Gastroesophageal sphincter (tissue), 4 donors: ENCODE results near the gene GM2A. TPM values are rescaled to one million over a fixed set of nuclear protein-coding genes. Genes with fewer than 3 reads are reported as not detected.

Source experiments
- ATAC-seq: fragments of 150-250 bp; one replicate; pipeline ENCODE4 v1.9.1; 2016; ENCODE audit warnings: mild to moderate bottlenecking, moderate library complexity
- H3K27ac ChIP-seq, 4 donors: fragments of 200-600 bp; sonication (generic) in 3 of 4; 1 replicate in 3 of 4; 2 replicates in 1 of 4; pipeline ENCODE4 v1.5.1; 2016 to 2019
- H3K27me3 ChIP-seq: fragments of 200-600 bp; sonication (generic); one replicate; pipeline ENCODE4 v1.5.1; 2019
- H3K36me3 ChIP-seq, 2 donors: fragments of 200-600 bp; sonication (generic); one replicate each; pipeline ENCODE4 v1.5.1; 2019; ENCODE audit warnings: control low read depth in 1 of 2
- H3K4me1 ChIP-seq, 3 donors: fragments of 200-600 bp; sonication (generic); 1 replicate in 2 of 3; 2 replicates in 1 of 3; pipeline ENCODE4 v1.5.1; 2016 to 2019; ENCODE audit warnings: control low read depth in 2 of 3
- H3K4me3 ChIP-seq, 2 donors: fragments of 200-600 bp; sonication (generic); one replicate each; pipeline ENCODE4 v1.5.1; 2019; ENCODE audit warnings: mild to moderate bottlenecking in 1 of 2, moderate library complexity in 1 of 2
- H3K9me3 ChIP-seq, 3 donors: fragments of 200-600 bp; sonication (generic); one replicate each; pipeline ENCODE4 v1.5.1; 2017 to 2019; ENCODE audit warnings: control low read depth in 2 of 3
- CTCF ChIP-seq, 4 experiments: fragments of 200-600 bp in 2 of 4; fragments of 450-650 bp in 2 of 4; sonication (generic) in 1 of 4; IDR thresholded peaks; one replicate each; pipeline ENCODE4 v1.5.1; 2017 to 2019; ENCODE audit warnings: antibody characterized with exemption in 4 of 4, mild to moderate bottlenecking in 2 of 4, moderate library complexity in 2 of 4
- EP300 ChIP-seq: sonication (generic); formaldehyde crosslinking; IDR thresholded peaks from one replicate; pipeline ENCODE4 v1.6.1; 2017; ENCODE audit warnings: antibody characterized with exemption, mild to moderate bottlenecking
- POLR2A ChIP-seq, 2 donors: fragments of 450-650 bp; IDR thresholded peaks; one replicate each; pipeline ENCODE4 v1.6.1; 2017; ENCODE audit warnings: antibody characterized with exemption in 2 of 2, mild to moderate bottlenecking in 2 of 2, moderate library complexity in 1 of 2
- POLR2AphosphoS5 ChIP-seq: sonication (generic); formaldehyde crosslinking; IDR thresholded peaks from one replicate; pipeline ENCODE4 v1.6.1; 2017; ENCODE audit warnings: antibody characterized with exemption
- WGBS, 2 donors: methylation state at CpG; one replicate each; pipeline ENCODE4 v1.1.5; 2018; ENCODE audit warnings: low coverage in 1 of 2; 5-methylcytosine and 5-hydroxymethylcytosine counted together
- total RNA-seq, 4 donors: library from RNA; depleted of rRNA; stranded (reverse); fragments of >200 nt; gene quantifications; one replicate each; pipeline ENCODE4 v1.1.0, GENCODE V29; 2016

The GM2A gene
- total RNA-seq, 4 donors from 2014 or later, result 23.3 to 37.2 (median 29.1) TPM

DNA sequence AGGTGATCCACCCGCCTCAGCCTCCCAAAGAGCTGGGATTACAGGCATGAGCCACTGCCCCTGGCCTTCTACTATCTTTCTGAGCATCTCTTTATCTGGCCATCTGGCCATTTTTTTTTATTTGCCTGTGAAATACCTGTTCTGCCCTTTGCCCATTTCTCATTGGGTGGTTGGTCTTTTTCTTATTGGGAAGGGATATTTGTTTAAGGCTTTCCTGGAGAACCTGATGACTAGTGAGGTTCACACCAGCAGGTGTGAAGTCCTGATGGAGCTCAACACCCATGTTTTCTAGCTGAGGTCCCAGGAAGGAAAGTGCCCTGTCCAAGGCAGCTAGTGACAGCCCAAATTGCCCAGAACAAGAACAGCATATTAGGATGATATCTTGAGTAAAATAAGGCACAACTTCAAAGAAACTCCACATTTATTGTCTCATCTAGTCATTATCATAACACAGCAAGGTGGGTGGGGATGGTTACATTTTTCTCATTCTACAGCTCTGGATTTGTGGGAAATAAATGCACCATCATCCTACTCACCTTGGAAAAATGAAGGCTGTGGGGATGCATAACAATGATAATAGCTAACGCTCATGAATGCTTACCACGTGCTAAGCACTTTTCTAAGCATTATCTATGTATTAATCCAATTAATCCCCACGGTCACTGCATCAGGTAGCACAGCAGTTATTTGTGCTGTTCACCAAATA is 30.3 kb downstream of the GM2A start:
- no peaks in the 10 kb centered on the region for H3K4me1 ChIP-seq
- ATAC-seq, result no peak
- H3K27me3 ChIP-seq, result no peaks in the 10 kb centered on the region
- no peaks in the 10 kb centered on the region for H3K9me3 ChIP-seq
- WGBS, 2 donors, result 62 to 72% methylated on average over 3 of the region's 4 CpGs
- no peak overlapping the region for H3K4me3 ChIP-seq
- no peaks in the 10 kb centered on the region for H3K36me3 ChIP-seq
- no peak overlapping the region for H3K27ac ChIP-seq
- TF ChIP-seq POLR2A (IDR thresholded peaks at IDR 0.05), result no peak
- no peak for TF ChIP-seq POLR2AphosphoS5
- TF ChIP-seq EP300, result no peak
- no peak for TF ChIP-seq CTCF (IDR thresholded peaks at IDR 0.05)

- H3K36me3 ChIP-seq, result no peaks in the 10 kb centered on the region
- H3K4me1 ChIP-seq, result no peaks in the 10 kb centered on the region
- H3K27ac ChIP-seq, result no peak overlapping the region
- H3K9me3 ChIP-seq, result no peaks in the 10 kb centered on the region
- ATAC-seq, result no peak
- WGBS, 2 donors, result 27 to 30% methylated on average over 6 to 8 of the region's 8 CpGs
- TF ChIP-seq POLR2A (IDR thresholded peaks at IDR 0.05), result no peak
- TF ChIP-seq CTCF (IDR thresholded peaks at IDR 0.05), result no peak
- no peak for TF ChIP-seq EP300
- H3K27me3 ChIP-seq, result no peaks in the 10 kb centered on the region
- no peak overlapping the region for H3K4me3 ChIP-seq
Observed at GRCh38 chr5:151284392-151284967, 31.5 kb downstream of the GM2A start.

GRCh38 chr5:151285683-151286082 is 32.7 kb downstream of the GM2A start:
- Histone ChIP-seq H3K27me3 (no peaks in the 10 kb centered on the region), H3K4me3 (no peak overlapping the region), H3K27ac (no peak overlapping the region), H3K9me3 (no peaks in the 10 kb centered on the region), H3K36me3 (no peaks in the 10 kb centered on the region), H3K4me1 (no peaks in the 10 kb centered on the region)
- ATAC-seq, result no peak
- no peak for TF ChIP-seq POLR2AphosphoS5
- no peak for TF ChIP-seq CTCF (IDR thresholded peaks at IDR 0.05)
- 68 to 74% methylated on average over 4 to 5 of the region's 5 CpGs for whole genome bisulfite sequencing, 2 donors

- Histone ChIP-seq H3K9me3 (no peaks in the 10 kb centered on the region), H3K27me3 (no peaks in the 10 kb centered on the region), H3K4me1 (no peaks in the 10 kb centered on the region), H3K27ac (no peak overlapping the region), H3K4me3 (no peak overlapping the region), H3K36me3 (no peaks in the 10 kb centered on the region)
- 100% methylated on average over 1 of the region's 1 CpG for WGBS, 2 donors
- TF ChIP-seq EP300 (no peak), CTCF (IDR thresholded peaks at IDR 0.05) (no peak), POLR2AphosphoS5 (no peak), POLR2A (IDR thresholded peaks at IDR 0.05) (no peak)
- ATAC-seq, result no peak
Observed at GRCh38 chr5:151286246-151286645, 33.3 kb downstream of the GM2A start.

- no peaks in the 10 kb centered on the region for H3K9me3 ChIP-seq
- H3K27ac ChIP-seq, result no peak overlapping the region
- ATAC-seq, result no peak
- no peaks in the 10 kb centered on the region for H3K36me3 ChIP-seq
- 0 to 14% methylated on average over 1 of the region's 2 CpGs for WGBS, 2 donors
- no peaks in the 10 kb centered on the region for H3K4me1 ChIP-seq
- no peaks in the 10 kb centered on the region for H3K27me3 ChIP-seq
- H3K4me3 ChIP-seq, result no peak overlapping the region
- no peak for TF ChIP-seq POLR2AphosphoS5
- no peak for TF ChIP-seq EP300
- no peak for TF ChIP-seq CTCF (IDR thresholded peaks at IDR 0.05)
- TF ChIP-seq POLR2A (IDR thresholded peaks at IDR 0.05), result no peak
Observed at GRCh38 chr5:151288180-151288579, 35.2 kb downstream of the GM2A start.
